ENCODE measurements around the gene PRKAG2. TPM values are rescaled to one million over a fixed set of nuclear protein-coding genes. Genes with fewer than 3 reads are reported as not detected.
A peak's percentile ranks its signal among the peaks of the same experiment; 100 is the strongest.

Gene PRKAG2
- total RNA-seq, 2 experiments from 2014 or later: 18.4 to 29.9 TPM

GRCh38 chr7:151840088-151840910 lies 36.6 kb downstream of the PRKAG2 start:
- no peak overlapping the region for H3K4me3 Mint-ChIP-seq
- no peaks in the 10 kb centered on the region for H3K9me3 Mint-ChIP-seq (ENCODE audit: low read depth)
- DNase-seq: no peak
- no peaks in the 10 kb centered on the region for H3K27me3 Mint-ChIP-seq
- H3K36me3 Mint-ChIP-seq: no peaks in the 10 kb centered on the region
- CTCF ChIA-PET: interaction anchor here (0.9 to 1.8 kb wide), 3 partner anchors 11 to 58 kb away, joined by 3 to 8 read pairs (median 4); no protein-coding TSS in a partner anchor
- ATAC-seq: no peak
- peaks cover 25% of the 10 kb centered on the region for H3K4me1 Mint-ChIP-seq
- peak overlapping the region; percentile 89 for H3K27ac Mint-ChIP-seq

GRCh38 chr7:151839451-151839921 lies 37.4 kb downstream of the PRKAG2 start:
- no peak for DNase-seq

GRCh38 chr7:151838861-151839381 lies 38.0 kb downstream of the PRKAG2 start:
- H3K4me3 Mint-ChIP-seq: peak overlapping the region; percentile 58
- peak overlapping the region; percentile 89 for H3K27ac Mint-ChIP-seq
- peaks cover 31% of the 10 kb centered on the region for H3K4me1 Mint-ChIP-seq

More at GRCh38 chr7:151839451-151839921, 37.4 kb downstream of the PRKAG2 start:
- no peaks in the 10 kb centered on the region for H3K27me3 Mint-ChIP-seq
- ATAC-seq: no peak
- CTCF ChIA-PET: interaction anchor here (0.8 to 1.8 kb wide), 8 partner anchors 8 to 867 kb away, joined by 3 to 8 read pairs (median 3); no protein-coding TSS in a partner anchor
- H3K9me3 Mint-ChIP-seq (ENCODE audit: low read depth): no peaks in the 10 kb centered on the region
- H3K36me3 Mint-ChIP-seq: no peaks in the 10 kb centered on the region
- peak overlapping the region; percentile 58 for H3K4me3 Mint-ChIP-seq
- H3K4me1 Mint-ChIP-seq: peaks cover 26% of the 10 kb centered on the region
- peak overlapping the region; percentile 89 for H3K27ac Mint-ChIP-seq

GRCh38 chr7:151838072-151838471 lies 38.8 kb downstream of the PRKAG2 start:
- CTCF ChIA-PET: interaction anchor here (1.0 kb wide), 1 partner anchor 55 kb away, joined by 3 read pairs; no protein-coding TSS in a partner anchor
- no peak overlapping the region for H3K4me3 Mint-ChIP-seq
- H3K36me3 Mint-ChIP-seq: no peaks in the 10 kb centered on the region
- no peak overlapping the region for H3K27ac Mint-ChIP-seq
- H3K4me1 Mint-ChIP-seq: peaks cover 31% of the 10 kb centered on the region
- H3K9me3 Mint-ChIP-seq (ENCODE audit: low read depth): no peaks in the 10 kb centered on the region
- no peak for ATAC-seq
- DNase-seq: no peak
- no peaks in the 10 kb centered on the region for H3K27me3 Mint-ChIP-seq

More at GRCh38 chr7:151838861-151839381, 38.0 kb downstream of the PRKAG2 start:
- H3K36me3 Mint-ChIP-seq: no peaks in the 10 kb centered on the region
- H3K27me3 Mint-ChIP-seq: no peaks in the 10 kb centered on the region
- H3K9me3 Mint-ChIP-seq (ENCODE audit: low read depth): no peaks in the 10 kb centered on the region
- ATAC-seq (peak; percentile 94), DNase-seq (peak; percentile 90)
- CTCF ChIA-PET: interaction anchor here (0.8 to 1.8 kb wide), 7 partner anchors 9 to 868 kb away, joined by 3 to 8 read pairs (median 3); no protein-coding TSS in a partner anchor

- CTCF ChIA-PET: interaction anchor here (1.0 kb wide), 1 partner anchor 55 kb away, joined by 3 read pairs; no protein-coding TSS in a partner anchor
- Mint-ChIP-seq H3K4me3 (no peak overlapping the region), H3K36me3 (no peaks in the 10 kb centered on the region), H3K9me3 (ENCODE audit: low read depth) (no peaks in the 10 kb centered on the region), H3K27ac (no peak overlapping the region), H3K27me3 (no peaks in the 10 kb centered on the region), H3K4me1 (peaks cover 31% of the 10 kb centered on the region)
- ATAC-seq (no peak), DNase-seq (no peak)
These were observed 39.5 kb downstream of the PRKAG2 start for GRCh38 chr7:151837285-151838042.

- H3K4me1 Mint-ChIP-seq: peaks cover 31% of the 10 kb centered on the region
- CTCF ChIA-PET: no interaction called here
- no peaks in the 10 kb centered on the region for H3K27me3 Mint-ChIP-seq
- no peak overlapping the region for H3K27ac Mint-ChIP-seq
- H3K36me3 Mint-ChIP-seq: no peaks in the 10 kb centered on the region
- ATAC-seq: no peak
- no peak overlapping the region for H3K4me3 Mint-ChIP-seq
- no peaks in the 10 kb centered on the region for H3K9me3 Mint-ChIP-seq (ENCODE audit: low read depth)
- DNase-seq: no peak
These were observed 40.0 kb downstream of the PRKAG2 start for GRCh38 chr7:151836927-151837205.

- CTCF ChIA-PET: no interaction called here
- H3K36me3 Mint-ChIP-seq: no peaks in the 10 kb centered on the region
- no peaks in the 10 kb centered on the region for H3K27me3 Mint-ChIP-seq
- H3K4me1 Mint-ChIP-seq: peaks cover 31% of the 10 kb centered on the region
- no peak for ATAC-seq
- H3K4me3 Mint-ChIP-seq: no peak overlapping the region
- no peak for DNase-seq
- no peak overlapping the region for H3K27ac Mint-ChIP-seq
- no peaks in the 10 kb centered on the region for H3K9me3 Mint-ChIP-seq (ENCODE audit: low read depth)
These were observed 40.6 kb downstream of the PRKAG2 start for GRCh38 chr7:151836191-151836926.

GRCh38 chr7:151835636-151836035 lies 41.3 kb downstream of the PRKAG2 start:
- no peaks in the 10 kb centered on the region for H3K9me3 Mint-ChIP-seq (ENCODE audit: low read depth)
- no peak overlapping the region for H3K4me3 Mint-ChIP-seq
- ATAC-seq (no peak), DNase-seq (no peak)
- CTCF ChIA-PET: no interaction called here
- peaks cover 31% of the 10 kb centered on the region for H3K4me1 Mint-ChIP-seq
- no peak overlapping the region for H3K27ac Mint-ChIP-seq
- H3K27me3 Mint-ChIP-seq: no peaks in the 10 kb centered on the region
- H3K36me3 Mint-ChIP-seq: no peaks in the 10 kb centered on the region

- Mint-ChIP-seq H3K27ac (no peak overlapping the region), H3K4me1 (peaks cover 21% of the 10 kb centered on the region), H3K27me3 (no peaks in the 10 kb centered on the region), H3K4me3 (no peak overlapping the region), H3K36me3 (no peaks in the 10 kb centered on the region), H3K9me3 (ENCODE audit: low read depth) (no peaks in the 10 kb centered on the region)
- DNase-seq (no peak), ATAC-seq (no peak)
- CTCF ChIA-PET: no interaction called here
These were observed 42.5 kb downstream of the PRKAG2 start for GRCh38 chr7:151834271-151835035.

- Mint-ChIP-seq H3K4me3 (no peak overlapping the region), H3K4me1 (peaks cover 19% of the 10 kb centered on the region), H3K27me3 (no peaks in the 10 kb centered on the region), H3K9me3 (ENCODE audit: low read depth) (no peaks in the 10 kb centered on the region), H3K36me3 (no peaks in the 10 kb centered on the region), H3K27ac (no peak overlapping the region)
- CTCF ChIA-PET: no interaction called here
- ATAC-seq (no peak), DNase-seq (no peak)
These were observed 43.2 kb downstream of the PRKAG2 start for GRCh38 chr7:151833691-151834090.

GRCh38 chr7:151833213-151833651 lies 43.7 kb downstream of the PRKAG2 start:
- H3K27me3 Mint-ChIP-seq: no peaks in the 10 kb centered on the region
- ATAC-seq (no peak), DNase-seq (no peak)
- CTCF ChIA-PET: no interaction called here
- H3K9me3 Mint-ChIP-seq (ENCODE audit: low read depth): no peaks in the 10 kb centered on the region
- peaks cover 14% of the 10 kb centered on the region for H3K4me1 Mint-ChIP-seq
- H3K36me3 Mint-ChIP-seq: no peaks in the 10 kb centered on the region
- H3K4me3 Mint-ChIP-seq: no peak overlapping the region
- no peak overlapping the region for H3K27ac Mint-ChIP-seq

- Mint-ChIP-seq H3K9me3 (ENCODE audit: low read depth) (no peaks in the 10 kb centered on the region), H3K27me3 (no peaks in the 10 kb centered on the region), H3K4me1 (peaks cover 10% of the 10 kb centered on the region), H3K36me3 (no peaks in the 10 kb centered on the region), H3K27ac (no peak overlapping the region), H3K4me3 (no peak overlapping the region)
- DNase-seq (no peak), ATAC-seq (no peak)
- CTCF ChIA-PET: no interaction called here
These were observed 44.3 kb downstream of the PRKAG2 start for GRCh38 chr7:151832656-151833055.
